ENCODE results near the gene JAM2. TPM values are rescaled to one million over a fixed set of nuclear protein-coding genes. Genes with fewer than 3 reads are reported as not detected.
A peak's percentile ranks its signal among the peaks of the same experiment; 100 is the strongest.

Gene JAM2
- polyA plus RNA-seq, 3 donors = 0.01 TPM; not detected in 2

- no peak overlapping the region for H3K27ac Mint-ChIP-seq
- H3K4me3 Mint-ChIP-seq = no peak overlapping the region
- peak in 1 of 3 donors; percentile 7 for DNase-seq
- no peak for TF ChIP-seq CTCF (IDR thresholded peaks at IDR 0.05)
- H3K4me3 ChIP-seq (replicated peaks in 1 of 3; ENCODE audit: low read depth in 2 of 3, low read length in 3 of 3) = no peak overlapping the region
- H3K4me2 ChIP-seq (replicated peaks; ENCODE audit: extremely low read depth, low read length, poor library complexity, severe bottlenecking) = no peak overlapping the region
- peaks cover 26 to 33% (median 30%) of the 10 kb centered on the region in 3 donors for H3K27me3 Mint-ChIP-seq (ENCODE audit: low read depth in 3 of 3)
- H3K36me3 ChIP-seq (replicated peaks in 1 of 2; ENCODE audit: control insufficient read depth in 1 of 2, insufficient read depth in 2 of 2, low read length in 2 of 2) = no peaks in the 10 kb centered on the region
- H2AFZ ChIP-seq (ENCODE audit: insufficient read depth, low read depth, low read length, poor library complexity, severe bottlenecking) = no peak overlapping the region
- H3K4me1 ChIP-seq (ENCODE audit: control insufficient read depth in 1 of 2, insufficient read depth in 2 of 2, low read length in 2 of 2) = peaks cover 17% of the 10 kb centered on the region in 2 donors
- no peaks in the 10 kb centered on the region for H4K20me1 ChIP-seq (ENCODE audit: insufficient read depth, low read length)
- peaks cover 11 to 22% of the 10 kb centered on the region in 2 donors for H3K27me3 ChIP-seq (ENCODE audit: control insufficient read depth in 2 of 2, insufficient read depth in 2 of 2, low read length in 2 of 2)
- intact Hi-C loops (cut with micrococcal nuclease) = no loop called here
- H3K9me3 ChIP-seq (replicated peaks in 1 of 2; ENCODE audit: control insufficient read depth in 1 of 2, insufficient read depth in 1 of 2, low read length in 2 of 2) = no peaks in the 10 kb centered on the region
- no peaks in the 10 kb centered on the region for H3K79me2 ChIP-seq (ENCODE audit: insufficient read depth, low read length)
- peaks cover 15% of the 10 kb centered on the region for H3K4me1 Mint-ChIP-seq
- no peak overlapping the region for H3K9ac ChIP-seq (ENCODE audit: insufficient read depth, low read length, poor library complexity, severe bottlenecking)
- peaks cover 0 to 7% (median 3%) of the 10 kb centered on the region in 7 donors for H3K9me3 Mint-ChIP-seq
- H3K27ac ChIP-seq (ENCODE audit: low read depth in 1 of 2, low read length in 2 of 2) = no peak overlapping the region
- 68% methylated on average over 6 of the region's 8 CpGs for WGBS (ENCODE audit: insufficient coverage)
- H3K36me3 Mint-ChIP-seq = no peaks in the 10 kb centered on the region
Measured at GRCh38 chr21:25635310-25635709, 3.7 kb upstream of the JAM2 start.

- intact Hi-C loops (cut with micrococcal nuclease) = no loop called here
- Mint-ChIP-seq H3K4me3 (no peak overlapping the region), H3K27me3 (ENCODE audit: low read depth in 3 of 3) (peaks cover 36 to 43% (median 38%) of the 10 kb centered on the region in 3 donors), H3K9me3 (peaks cover 0 to 9% (median 3%) of the 10 kb centered on the region in 7 donors), H3K27ac (no peak overlapping the region), H3K36me3 (peaks cover 3 to 4% of the 10 kb centered on the region in 2 donors), H3K4me1 (peaks cover 22% of the 10 kb centered on the region)
- Histone ChIP-seq H3K9ac (ENCODE audit: insufficient read depth, low read length, poor library complexity, severe bottlenecking) (no peak overlapping the region), H3K36me3 (replicated peaks in 1 of 2; ENCODE audit: control insufficient read depth in 1 of 2, insufficient read depth in 2 of 2, low read length in 2 of 2) (no peaks in the 10 kb centered on the region), H3K4me2 (replicated peaks; ENCODE audit: extremely low read depth, low read length, poor library complexity, severe bottlenecking) (no peak overlapping the region), H3K79me2 (ENCODE audit: insufficient read depth, low read length) (no peaks in the 10 kb centered on the region), H2AFZ (ENCODE audit: insufficient read depth, low read depth, low read length, poor library complexity, severe bottlenecking) (no peak overlapping the region), H3K4me1 (ENCODE audit: control insufficient read depth in 1 of 2, insufficient read depth in 2 of 2, low read length in 2 of 2) (peaks cover 20 to 21% of the 10 kb centered on the region in 2 donors), H3K27ac (ENCODE audit: low read depth in 1 of 2, low read length in 2 of 2) (no peak overlapping the region), H3K4me3 (replicated peaks in 1 of 3; ENCODE audit: low read depth in 2 of 3, low read length in 3 of 3) (no peak overlapping the region), H4K20me1 (ENCODE audit: insufficient read depth, low read length) (no peaks in the 10 kb centered on the region), H3K27me3 (ENCODE audit: control insufficient read depth in 2 of 2, insufficient read depth in 2 of 2, low read length in 2 of 2) (peaks cover 18 to 30% of the 10 kb centered on the region in 2 donors), H3K9me3 (replicated peaks in 1 of 2; ENCODE audit: control insufficient read depth in 1 of 2, insufficient read depth in 1 of 2, low read length in 2 of 2) (no peaks in the 10 kb centered on the region)
- DNase-seq = peak in 1 of 3 donors; percentile 41
- no CpG with 5 or more reads among the region's 2 CpGs for WGBS (ENCODE audit: insufficient coverage)
- TF ChIP-seq CTCF (IDR thresholded peaks at IDR 0.05) = no peak
Measured at GRCh38 chr21:25636727-25637126, 2.3 kb upstream of the JAM2 start.
